HT1080 (cell line): Measurements from ENCODE around the gene S100A6. TPM values are rescaled to one million over a fixed set of nuclear protein-coding genes. Genes with fewer than 3 reads are reported as not detected.
"Not testable (repeated sequence)": the region's sequence is repeated elsewhere in the genome, so short reads cannot be mapped to it uniquely, and the experiment has no call there.

Source experiments
- DNase-seq: peaks from one replicate; pipeline ENCODE4 v3.0.0-alpha.2; 2015; ENCODE audit warnings: low read depth
- polyA plus RNA-seq, 2 experiments: library from polyadenylated mRNA; depleted of rRNA; stranded (reverse); fragments of >200 nt; gene quantifications; 2 replicates each; pipeline ENCODE4 v1.2.3, GENCODE V29; 2015
- total RNA-seq: library from RNA; depleted of rRNA; stranded (reverse); fragments of >200 nt; shearing (Covaris generic); gene quantifications from 2 replicates; pipeline ENCODE4 v1.2.3, GENCODE V29; 2014; rRNA removed

S100A6 gene
- 1,050 and 1,792 TPM in 2 replicates for total RNA-seq
- 745 and 972 TPM in 2 replicates for polyA plus RNA-seq (2015; cell fraction: cytosol; rRNA removed)
- polyA plus RNA-seq (2015; cell fraction: nucleus; rRNA removed) = 321 and 373 TPM in 2 replicates

DNA sequence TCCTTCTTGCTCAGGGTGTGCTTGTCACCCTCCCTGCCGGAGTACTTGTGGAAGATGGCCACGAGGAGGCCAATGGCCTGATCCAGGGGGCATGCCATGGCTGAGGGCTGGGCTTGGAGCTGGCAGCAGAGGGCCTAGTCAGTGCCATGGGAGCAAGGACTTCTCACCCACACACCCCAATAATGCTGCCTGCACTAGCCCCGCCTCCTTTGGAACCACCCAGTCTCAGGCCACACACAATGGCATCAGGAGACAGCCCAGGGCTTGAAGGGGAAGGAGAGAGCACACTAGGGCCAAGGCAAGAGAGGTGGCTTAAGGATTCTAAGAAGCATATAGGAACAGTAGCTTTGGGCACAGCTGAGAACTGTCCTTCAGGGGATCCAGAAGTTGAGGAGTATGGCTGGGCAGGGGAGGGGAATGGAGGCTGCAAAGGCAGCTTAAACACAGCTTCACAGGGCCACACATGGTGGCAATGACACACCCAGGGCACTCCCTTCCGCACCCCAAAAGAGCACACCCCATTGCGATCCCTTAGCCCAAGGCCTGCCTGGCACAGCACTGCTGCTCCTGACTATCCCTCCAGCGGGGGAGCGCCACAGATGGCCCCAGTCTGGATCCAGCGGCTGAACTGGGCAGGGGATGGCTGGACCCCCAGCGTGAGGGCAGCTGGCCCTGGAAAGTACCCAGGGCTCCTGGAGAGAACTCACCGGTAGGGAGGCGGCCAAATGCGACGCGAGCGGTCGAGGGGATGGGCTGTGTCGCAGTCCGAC, at the start of gene S100A6:
S100A6 (minus strand) TSS at position 750 of the 770 bp plus-strand sequence; CDS start at position 98, 652 bp downstream.
- DNase-seq = peak; percentile 62

DNA sequence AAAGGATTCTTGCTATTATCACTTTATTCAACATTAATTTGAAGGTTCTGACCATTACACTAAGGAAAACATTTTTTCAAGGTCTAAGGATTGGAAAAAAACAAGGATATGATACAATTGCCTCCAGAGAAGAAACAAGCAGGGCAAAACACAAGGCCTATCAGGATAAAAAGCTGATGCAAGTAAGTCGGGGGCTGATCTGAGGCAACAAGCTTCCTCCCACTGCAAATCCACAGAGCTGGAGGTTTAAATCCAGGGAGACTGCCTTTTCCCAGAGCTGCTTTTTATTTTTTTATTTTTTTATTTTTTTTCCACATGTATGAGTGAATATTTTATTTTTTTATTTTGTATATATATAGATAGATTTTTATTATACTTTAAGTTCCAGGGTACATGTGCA, 49.2 kb upstream of the S100A6 start:
- no peak for DNase-seq

DNA sequence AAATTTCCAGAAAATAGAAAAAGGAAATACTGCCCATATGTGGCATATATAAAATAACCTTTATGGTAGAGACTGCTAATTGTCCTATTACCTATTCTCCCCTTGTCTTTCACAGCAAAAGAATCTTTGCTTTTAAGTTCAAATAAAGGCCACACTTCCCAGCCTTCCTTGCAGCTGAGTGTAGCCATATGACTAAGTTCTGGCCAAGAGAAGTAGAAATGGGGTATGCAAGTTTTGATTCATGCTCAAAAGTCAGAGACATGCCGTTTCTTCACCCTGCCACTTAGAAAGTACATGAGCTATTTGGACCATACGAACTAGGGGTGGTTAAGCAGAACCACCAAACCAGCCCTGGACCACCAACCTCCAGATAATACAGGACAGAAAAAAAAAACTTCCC, 48.2 kb upstream of the S100A6 start:
- DNase-seq = no peak

DNA sequence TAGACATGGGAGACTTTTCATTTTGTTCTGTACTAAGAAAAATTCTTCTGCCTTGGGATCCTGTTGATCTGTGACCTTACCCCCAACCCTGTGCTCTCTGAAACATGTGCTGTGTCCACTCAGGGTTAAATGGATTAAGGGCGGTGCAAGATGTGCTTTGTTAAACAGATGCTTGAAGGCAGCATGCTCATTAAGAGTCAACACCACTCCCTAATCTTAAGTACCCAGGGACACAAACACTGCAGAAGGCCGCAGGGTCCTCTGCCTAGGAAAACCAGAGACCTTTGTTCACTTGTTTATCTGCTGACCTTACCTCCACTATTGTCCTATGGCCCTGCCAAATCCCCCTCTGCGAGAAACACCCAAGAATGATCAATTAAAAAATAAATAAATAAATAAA, 47.7 kb upstream of the S100A6 start:
- DNase-seq = not testable (repeated sequence)

DNA sequence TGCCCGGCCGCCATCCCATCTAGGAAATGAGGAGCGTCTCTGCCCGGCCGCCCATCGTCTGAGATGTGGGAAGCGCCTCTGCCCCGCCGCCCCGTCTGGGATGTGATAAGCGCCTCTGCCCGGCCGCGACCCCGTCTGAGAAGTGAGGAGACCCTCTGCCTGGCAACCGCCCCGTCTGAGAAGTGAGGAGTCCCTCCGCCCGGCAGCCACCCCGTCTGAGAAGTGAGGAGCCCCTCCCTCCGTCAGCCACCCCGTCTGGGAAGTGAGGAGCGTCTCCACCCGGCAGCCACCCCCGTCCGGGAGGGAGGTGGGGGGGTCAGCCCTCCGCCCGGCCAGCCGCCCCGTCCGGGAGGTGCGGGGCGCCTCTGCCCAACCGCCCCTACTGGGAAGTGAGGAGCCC, 47.0 kb upstream of the S100A6 start:
- DNase-seq = not testable (repeated sequence)

DNA sequence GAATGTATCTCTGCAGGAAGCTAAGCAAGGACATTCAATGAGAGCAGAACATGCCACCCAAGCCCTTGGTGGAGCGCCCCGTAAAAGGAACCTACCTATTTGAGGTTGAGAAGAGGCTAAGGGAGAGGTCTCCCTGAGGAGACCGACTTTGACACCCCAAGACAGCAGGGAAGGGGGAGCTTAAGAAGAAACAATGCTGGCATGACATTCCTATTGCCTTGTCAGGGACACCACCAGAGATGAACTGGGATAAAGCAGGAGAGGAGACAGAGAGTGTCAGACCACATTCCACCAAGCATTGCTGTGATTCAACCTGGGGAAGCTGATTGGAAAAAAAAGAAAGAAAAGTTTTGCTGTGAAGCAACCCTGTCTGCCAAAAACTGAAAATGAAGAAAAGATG, 43.1 kb upstream of the S100A6 start:
- no peak for DNase-seq

DNA sequence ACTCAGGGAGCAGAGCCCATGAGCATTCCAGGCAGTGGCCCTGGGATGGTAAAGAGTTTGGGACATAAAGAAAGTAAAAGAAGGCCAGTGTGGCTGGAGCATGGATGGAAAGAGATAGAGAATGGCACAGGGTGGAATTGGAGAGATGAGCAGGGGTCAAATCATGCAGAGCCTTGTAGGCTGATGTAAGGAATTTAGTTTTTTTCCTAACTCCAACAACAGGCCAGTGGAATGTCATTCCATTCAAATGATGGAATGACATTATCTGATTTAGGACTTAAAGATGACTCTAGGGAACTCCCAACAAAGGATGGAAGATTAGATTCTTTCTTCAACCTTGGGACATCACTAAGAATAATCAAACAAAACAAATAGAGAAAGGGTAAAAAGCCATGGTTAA, 42.7 kb upstream of the S100A6 start:
- DNase-seq = no peak

DNA sequence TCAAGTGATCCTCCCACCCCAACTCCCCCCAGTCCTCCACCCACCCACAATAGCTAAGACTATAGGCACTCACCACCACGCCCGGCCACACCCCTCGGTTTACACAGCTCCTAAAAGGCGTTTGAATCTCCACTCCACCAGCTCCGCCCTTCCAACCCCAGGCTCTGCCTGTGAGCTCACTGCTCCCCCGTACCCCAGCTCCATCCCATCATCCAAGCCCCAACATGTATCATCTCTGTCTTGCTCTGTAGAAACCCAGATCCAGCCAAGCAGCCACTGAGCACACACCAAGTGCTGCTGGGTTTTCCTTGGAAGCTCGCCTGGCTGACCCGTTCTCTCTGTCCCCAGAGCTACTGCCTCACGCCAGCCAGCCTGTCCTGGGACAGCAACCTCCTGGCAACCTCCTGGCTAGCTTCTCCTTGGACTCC, 41.8 kb upstream of the S100A6 start:
- no peak for DNase-seq

DNA sequence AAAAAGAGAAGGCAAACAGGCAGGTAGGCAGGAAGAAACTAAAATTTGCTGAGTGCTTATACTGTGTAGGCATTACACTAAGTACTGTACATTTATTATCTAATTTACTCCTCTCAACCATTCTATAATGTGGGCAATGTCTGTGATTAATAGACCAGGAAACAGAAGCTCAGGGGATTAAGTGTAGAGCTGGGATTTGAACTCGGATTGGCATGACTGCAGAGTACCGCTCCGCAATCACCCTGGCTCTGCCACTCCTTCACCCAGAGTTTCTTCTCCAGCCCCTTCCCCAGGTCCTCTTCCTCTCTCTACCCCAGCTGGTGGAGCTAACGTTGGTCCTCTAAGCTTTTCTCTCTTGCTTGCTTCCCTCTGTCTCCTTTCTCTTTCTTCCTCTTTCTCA, 41.3 kb upstream of the S100A6 start:
- DNase-seq = no peak

DNA sequence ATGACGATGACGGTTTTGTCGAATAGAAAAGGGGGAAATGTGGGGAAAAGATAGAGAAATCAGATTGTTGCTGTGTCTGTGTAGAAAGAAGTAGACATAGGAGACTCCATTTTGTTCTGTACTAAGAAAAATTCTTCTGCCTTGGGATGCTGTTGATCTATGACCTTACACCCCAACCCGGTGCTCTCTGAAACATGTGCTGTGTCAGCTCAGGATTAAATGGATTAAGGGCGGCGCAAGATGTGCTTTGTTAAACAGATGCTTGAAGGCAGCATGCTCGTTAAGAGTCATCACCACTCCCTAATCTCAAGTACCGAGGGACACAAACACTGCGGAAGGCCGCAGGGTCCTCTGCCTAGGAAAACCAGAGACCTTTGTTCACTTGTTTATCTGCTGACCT, 39.7 kb upstream of the S100A6 start:
- not testable (repeated sequence) for DNase-seq

DNA sequence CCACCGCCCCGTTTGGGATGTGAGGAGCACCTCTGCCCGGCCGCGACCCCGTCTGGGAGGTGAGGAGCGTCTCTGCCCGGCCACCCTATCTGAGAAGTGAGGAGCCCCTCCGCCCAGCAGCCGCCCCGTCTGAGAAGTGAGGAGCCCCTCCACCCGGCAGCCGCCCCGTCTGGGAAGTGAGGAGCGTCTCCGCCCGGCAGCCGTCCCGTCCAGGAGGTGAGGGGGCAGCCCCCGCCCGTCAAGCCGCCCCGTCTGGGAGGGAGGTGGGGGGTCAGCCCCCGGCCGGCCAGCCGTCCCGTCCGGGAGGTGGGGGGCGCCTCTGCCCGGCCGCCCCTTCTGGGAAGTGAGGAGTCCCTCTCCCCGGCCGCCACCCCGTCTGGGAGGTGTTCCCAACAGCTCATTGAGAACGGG, 39.3 kb upstream of the S100A6 start:
- not testable (repeated sequence) for DNase-seq

DNA sequence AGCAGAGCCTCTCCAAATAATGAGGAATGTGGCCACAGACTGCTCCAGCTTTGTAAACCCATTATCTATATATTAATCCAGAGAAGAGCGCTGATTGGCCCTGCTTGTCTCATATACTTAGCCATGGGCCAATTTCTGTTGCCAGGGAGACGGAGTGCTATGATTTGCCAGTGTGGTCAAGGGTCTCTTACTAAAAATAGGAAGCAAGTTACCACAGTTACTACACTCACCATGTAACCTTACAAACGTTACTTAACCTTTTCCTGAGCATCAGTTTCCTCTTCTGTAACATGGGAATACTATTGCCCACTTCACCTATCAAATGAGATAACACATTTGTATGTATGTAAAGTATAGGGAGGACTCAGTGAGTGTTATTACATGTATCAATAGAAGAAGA, 37.6 kb upstream of the S100A6 start:
- no peak for DNase-seq

DNA sequence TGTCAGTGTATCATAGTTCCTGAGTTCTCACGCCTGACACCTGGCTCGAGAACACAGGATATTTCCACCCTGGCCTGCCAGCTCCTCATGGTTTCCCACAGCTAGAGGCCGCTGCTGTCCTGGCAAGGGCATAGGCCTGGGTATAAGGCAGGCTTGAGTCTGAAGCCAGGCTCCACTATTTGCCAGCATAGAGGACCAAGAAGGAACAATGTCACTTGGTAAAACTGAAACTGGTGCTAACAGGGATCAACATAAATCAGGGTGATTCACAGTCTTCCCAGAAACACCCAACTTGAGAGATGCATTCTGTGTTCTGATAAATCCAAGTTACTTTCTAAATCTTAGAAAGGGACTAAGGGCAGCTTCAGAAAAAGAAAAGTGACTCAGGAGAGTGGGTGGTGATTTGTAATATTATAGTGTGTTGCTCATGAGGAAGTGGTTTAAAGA, 36.8 kb upstream of the S100A6 start:
- DNase-seq = peak; percentile 87

DNA sequence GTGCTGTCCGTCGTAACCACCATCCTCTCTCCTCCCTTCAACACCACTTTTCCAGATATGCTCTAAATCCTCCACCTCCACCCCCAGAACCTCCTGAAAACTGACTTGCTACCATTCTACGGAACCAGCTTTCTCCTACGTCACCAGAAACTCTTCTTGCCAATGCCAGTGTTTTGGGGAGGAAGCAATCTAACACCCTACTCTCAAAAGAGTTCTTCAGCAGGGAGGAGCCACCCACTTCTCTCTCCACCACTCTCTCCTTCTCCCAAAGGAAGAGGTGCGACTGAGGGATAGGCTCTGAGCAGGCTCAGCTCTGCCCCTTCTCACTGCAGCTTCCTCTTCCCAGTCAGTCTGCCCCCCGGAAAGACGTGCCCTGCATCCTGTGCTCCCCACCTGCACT, 35.9 kb upstream of the S100A6 start:
- no peak for DNase-seq

DNA sequence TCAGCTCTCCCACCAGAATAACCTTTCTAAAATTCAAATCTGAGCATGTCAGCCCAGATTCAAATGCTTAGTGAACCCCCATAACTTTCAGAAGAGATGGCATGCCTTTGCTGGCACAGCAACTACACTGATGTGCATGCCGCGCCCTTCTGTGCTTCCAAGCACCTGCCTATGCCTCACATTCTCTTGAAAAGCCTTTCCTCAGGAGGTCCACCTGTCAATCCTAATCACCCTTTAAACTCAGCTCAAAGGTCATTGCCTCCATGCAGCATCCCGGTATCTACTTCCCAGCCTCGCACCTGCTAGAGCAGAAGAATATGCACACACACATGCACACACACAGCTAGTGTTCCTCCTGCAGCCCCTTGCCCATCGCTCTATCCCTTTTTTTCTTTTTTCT, 35.1 kb upstream of the S100A6 start:
- DNase-seq = no peak

DNA sequence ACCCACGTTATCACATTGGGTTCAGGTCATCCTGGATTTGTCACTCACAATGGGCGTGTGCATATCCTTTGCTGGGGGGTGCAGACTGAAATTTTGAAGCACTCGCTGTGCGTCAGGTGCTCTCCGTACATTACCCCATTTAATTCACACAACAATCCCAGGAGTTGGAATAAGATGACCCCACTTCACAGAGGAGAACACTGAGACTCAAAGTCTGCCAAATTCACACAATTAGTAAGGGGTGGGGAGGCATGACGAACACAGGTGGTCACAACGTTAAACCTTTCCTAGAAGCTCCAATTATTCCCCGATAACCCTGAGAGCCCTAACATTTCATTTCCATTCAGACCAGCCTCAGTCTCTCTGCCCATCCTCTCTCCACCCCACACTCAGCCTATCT, 33.7 kb upstream of the S100A6 start:
- no peak for DNase-seq

DNA sequence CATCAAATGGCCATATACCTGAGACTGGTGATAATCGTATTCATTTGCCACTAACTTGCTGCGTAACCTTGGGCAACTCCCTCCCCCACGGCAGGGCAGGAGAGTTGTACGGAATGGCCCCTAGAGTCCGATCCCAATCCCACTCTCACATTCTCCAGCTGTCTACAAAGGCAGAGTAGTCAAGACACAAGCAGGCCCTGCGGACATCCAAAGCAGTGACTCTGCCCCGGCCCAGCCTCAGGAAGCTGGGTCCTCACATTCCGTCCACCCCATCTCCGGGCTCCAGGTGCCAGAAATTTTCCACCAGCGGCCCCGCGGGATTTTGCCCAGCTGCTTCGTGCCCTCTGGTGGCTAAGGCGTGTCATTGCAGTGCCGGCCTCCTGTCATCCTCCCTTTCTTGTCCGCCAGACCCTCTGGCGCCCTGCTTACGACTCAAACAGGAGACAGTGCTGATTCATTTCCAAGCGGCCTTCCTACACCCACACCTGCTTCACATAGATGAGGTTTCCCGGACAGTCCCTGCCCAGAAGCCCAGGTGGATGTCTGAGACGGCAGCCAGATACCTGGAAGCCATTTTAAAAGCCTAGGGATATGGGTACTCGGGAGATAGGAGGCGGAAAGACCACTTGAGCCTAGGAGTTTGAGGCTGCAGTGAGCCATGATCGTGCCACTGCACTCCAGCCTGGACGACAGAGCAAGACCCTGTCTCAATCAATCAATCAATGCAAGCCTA, 32.7 kb upstream of the S100A6 start:
- DNase-seq = peak; percentile 96

DNA sequence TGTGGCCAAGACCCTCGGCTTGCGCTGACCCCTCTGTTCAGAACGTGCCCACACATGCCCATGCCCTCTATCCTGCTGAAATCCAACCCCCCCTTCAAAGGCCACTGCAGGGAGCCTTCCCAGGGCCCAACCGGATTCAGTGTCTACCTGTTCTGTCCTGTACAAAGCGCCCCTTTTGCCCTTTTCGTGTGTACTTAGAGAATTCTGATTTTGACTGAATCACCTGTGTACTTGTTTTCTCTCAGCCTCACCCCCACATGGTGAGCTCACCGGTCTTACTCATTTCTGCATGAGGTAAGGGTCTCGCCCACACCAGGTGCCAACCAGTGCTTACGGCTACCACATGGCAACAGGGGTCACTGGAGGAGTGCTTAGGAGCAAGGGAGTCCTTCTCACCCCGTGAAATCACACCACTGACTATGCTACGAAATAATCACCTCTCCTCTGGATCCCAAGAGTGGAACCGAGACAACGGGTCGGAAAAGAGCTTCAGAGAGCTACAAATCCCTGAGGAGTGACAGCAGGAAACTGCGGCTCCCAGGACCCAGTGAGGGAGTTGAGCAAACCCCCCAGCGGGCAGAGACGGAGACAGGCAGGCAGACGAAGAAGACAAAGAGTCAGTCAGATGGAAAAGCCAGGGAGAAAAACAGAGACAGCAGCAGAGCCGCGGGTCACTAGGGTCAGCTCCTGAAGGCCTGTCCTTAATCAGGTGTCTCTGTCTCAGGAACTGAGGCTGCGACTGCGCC, 32.0 kb upstream of the S100A6 start:
- peak; percentile 75 for DNase-seq

DNA sequence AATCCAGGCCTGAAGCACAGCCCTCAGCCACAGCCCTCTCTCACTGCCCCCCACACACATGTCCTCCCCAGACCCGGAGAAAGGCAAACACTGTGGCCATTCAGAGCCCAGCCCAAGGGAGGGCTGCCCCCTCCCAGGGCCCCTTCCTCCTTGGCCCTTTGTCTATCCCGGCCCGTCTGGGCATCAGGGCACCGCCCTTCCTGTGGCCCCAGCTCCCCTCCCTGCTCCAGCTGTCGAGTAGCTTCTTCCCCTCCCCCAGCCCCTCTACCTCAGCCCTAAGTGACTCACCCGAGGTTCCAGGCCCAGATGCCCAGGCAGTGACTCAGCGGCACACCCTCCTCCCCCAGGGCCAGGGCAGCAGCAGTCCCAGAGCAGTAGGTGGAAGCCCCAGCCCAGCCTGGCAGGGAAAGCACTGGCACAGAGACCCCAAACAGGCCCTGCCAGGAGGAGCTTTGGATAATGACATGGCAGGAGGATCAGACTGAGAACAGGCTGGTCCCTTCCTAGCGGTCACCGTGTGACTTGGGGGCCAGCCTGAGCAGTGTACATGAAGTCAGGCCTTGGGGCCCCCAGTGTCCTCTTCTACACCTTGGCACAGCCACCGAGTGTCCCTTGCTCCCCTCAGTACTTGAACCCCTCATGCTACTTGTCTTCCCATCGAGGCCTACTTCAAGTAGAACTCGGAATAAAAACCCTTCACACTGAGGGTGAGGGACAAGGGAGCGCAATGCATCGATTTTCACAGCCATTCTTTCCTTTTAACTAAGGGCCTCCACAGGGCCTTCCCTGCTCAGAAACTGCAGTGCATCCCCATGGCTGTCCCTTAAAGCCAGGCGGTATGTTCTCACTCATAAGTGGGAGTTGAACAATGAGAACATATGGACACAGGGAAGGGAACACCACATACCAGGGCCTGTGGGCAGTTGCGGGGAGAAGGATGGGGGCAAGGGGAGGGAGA, 30.9 kb upstream of the S100A6 start:
- DNase-seq = peak; percentile 99

DNA sequence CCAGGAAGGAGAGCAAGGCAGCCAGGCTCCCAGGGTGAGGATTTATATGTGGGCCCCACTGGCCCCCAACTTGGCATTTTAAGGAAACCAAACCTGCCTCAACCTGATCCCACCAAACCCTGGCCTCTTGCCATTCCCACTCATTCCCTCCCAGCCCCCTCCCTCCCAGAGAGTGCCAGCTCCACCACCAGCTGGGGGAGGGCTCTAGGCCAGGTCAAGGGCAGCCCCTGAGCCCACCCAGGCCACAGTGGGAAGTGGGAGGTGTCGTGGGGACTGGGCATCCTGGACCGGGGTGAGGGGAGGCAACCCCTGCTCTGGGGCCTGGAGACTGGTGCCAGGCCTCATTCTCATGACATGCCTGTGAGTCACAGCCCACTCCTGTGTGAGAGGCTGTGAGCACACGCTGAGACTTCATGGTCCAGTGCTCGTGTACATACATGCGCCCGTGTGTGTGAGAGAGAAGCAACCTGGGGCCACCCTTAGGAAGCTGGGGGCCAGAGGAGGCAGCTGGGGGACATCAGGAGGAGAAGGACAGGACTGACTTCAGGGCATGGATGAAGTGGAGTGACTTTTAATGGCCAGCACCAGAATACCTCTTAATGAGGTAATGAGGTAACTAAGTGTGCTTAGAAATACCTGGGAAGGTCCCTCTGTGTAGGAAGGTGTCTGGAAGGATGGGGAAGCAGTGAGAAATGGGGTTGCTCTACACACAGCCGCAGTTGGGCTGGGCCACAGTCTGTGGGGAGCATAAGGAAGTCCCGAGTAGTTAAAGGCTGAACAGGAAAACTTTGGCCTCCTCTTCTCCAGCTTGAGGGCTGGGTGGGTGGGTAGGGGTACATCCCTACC, 30.0 kb upstream of the S100A6 start, which contains the start of gene S100A2:
S100A2 (minus strand) TSS at position 316 of the 846 bp plus-strand sequence. CDS start 1,967 bp downstream, outside the sequence.
- DNase-seq = peak; percentile 97
